Measurements from ENCODE around the gene LAMC3.

The LAMC3 gene

DNA sequence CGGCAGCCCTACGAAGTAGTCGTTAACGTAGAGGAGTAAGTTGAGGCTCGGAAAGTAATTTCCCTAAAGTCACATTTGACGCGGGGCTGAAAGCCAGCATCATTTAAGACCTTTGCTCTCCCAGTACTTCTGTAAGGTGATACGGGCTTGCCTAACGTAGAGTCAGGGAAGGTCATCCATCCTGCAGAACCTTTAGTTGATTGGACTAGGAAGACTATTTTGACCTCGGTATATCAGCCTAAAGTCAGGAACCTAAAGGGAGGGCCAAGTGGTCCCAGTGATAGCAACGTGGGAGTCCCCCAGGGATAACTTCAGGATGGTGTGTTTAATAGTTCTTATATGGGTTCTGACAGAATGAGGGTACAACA, 117.1 kb downstream of the LAMC3 start:
- no peak for DNase-seq

DNA sequence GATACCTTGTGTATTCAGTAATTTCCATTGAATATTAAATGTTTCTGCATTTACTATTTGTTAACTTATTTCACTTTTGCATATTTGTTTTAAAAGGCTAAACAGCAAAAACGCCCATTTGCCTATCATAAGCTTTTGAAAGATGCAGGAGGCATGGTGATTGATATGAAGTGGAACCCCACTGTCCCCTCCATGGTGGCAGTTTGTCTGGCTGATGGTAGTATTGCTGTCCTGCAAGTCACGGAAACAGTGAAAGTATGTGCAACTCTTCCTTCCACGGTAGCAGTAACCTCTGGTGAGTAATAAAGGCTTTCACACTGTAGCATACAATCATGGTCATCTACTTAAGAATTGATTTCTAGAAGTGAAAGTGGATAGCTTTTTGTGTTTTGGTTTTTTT, 120.2 kb downstream of the LAMC3 start:
- no peak for DNase-seq

DNA sequence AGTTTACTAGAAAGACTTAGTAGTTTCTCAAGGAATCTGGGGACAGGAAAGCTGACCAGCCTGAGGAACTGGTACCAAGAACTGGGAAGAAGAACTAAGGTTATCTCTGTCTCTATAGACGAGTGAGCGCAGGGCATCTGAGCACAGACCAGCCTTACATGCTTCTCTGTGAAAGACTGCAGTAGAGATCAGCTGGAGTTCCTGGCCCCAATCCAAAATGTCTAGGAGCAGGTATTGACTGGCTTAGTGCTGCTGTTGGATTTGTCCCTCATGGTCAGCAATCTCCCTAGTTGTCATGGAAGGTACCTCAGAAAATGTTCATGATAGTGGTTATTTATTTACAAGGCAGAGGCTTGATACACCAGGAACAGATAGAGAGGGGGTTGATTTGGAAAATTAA, 129.7 kb downstream of the LAMC3 start:
- DNase-seq = no peak

DNA sequence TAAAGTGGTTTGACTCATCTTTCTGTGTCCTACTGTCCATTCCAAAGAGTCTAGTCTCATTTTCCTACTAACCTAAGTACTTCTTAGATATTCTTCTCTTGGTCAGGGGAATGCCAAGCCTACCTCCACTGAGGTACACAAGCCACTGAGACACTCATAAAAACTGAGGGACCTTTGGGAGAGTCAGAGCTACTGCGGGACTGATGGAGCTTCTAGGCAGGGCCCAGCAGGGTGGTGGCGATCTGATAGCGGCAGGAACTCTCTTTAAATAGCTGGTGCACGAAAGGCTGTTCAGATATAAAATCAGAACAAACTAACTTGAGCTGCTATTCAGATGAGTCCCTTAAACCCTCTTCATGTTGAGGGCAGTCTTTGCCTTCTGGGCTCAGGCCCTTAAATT, 131.1 kb downstream of the LAMC3 start:
- DNase-seq = no peak

DNA sequence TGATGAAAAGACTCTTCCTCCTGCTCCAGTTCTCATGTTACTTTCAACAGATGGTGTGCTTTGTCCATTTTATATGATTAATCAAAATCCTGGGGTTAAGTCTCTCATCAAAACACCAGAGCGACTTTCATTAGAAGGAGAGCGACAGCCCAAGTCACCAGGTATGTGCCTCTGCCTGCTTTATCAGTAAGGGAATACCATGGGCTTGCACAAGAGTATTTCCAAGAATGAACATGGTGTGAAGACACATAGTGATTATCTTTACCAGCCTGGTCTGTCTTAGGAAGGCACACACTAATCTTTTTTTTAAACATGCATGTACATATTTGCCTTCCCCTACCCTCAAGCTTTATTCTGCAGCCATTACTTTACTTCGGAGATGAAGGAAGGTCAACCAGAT, 131.6 kb downstream of the LAMC3 start:
- DNase-seq = no peak

DNA sequence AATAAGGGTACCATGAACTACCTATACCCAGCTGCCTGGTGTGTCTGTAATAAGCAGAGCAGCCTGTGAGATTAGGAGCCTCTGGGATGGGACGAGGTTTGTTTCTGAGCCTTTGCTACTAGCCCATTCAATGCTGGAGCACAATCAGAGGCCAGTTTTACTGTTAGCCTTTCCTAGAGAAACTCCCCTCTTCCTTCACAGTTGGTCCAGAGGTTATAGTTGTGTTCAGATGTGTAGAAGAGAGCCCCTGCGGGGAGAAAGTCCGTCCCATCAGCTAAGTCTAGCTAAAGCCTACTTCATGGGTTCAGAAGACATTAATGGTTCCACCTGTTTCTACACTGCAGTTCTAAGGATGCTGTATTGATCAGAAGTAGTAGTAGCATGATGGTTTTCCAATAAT, 133.2 kb downstream of the LAMC3 start:
- DNase-seq = no peak

Data from bone marrow (tissue), 2 donors.